ENCODE data around the gene GABBR2. TPM values are rescaled to one million over a fixed set of nuclear protein-coding genes. Genes with fewer than 3 reads are reported as not detected.
"Not testable (repeated sequence)": the region's sequence is repeated elsewhere in the genome, so short reads cannot be mapped to it uniquely, and the experiment has no call there.

Gene GABBR2
- total RNA-seq, 2 donors from 2014 or later = not detected

DNA sequence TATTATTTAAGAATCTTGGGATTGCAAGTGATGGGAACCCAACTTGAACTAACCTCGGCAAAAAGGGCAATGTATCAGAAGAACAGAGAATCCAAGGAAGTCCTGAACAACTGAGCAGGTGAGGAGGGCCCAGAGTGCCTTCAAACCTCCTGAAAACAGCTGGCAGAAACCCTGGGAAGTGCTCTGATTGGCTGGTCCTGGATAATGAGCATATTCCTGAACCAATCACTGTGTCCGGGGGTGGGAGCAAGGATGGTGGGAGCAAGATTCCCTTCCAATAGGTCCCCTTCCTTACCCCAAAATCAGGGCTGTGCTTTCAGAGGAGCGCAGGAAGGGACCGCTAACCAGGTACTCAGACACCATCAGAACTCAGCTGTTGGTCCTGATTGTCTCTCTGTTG is 421.4 kb downstream of the GABBR2 start:
- no peaks in the 10 kb centered on the region for H3K36me3 ChIP-seq (replicated peaks in 1 of 2; ENCODE audit: insufficient read depth in 1 of 2, low read depth in 2 of 2)
- H3K9me3 ChIP-seq = no peaks in the 10 kb centered on the region
- intact Hi-C loops (cut with DNase I) = no loop called here
- 91% methylated on average over 4 of the region's 4 CpGs for WGBS, 2 donors
- no peak overlapping the region for H3K27ac ChIP-seq
- DNase-seq = no peak
- no peak for TF ChIP-seq CTCF (IDR thresholded peaks at IDR 0.05)
- TF ChIP-seq POLR2A (IDR thresholded peaks at IDR 0.05) = no peak
- H3K27me3 ChIP-seq = no peaks in the 10 kb centered on the region
- H3K4me3 ChIP-seq = no peak overlapping the region
- no peaks in the 10 kb centered on the region for H3K4me1 ChIP-seq
- no peak for ATAC-seq

- Histone ChIP-seq H3K9me3 (no peaks in the 10 kb centered on the region), H3K4me3 (no peak overlapping the region), H3K4me1 (no peaks in the 10 kb centered on the region), H3K27ac (no peak overlapping the region), H3K36me3 (replicated peaks in 1 of 2; ENCODE audit: insufficient read depth in 1 of 2, low read depth in 2 of 2) (no peaks in the 10 kb centered on the region), H3K27me3 (no peaks in the 10 kb centered on the region)
- TF ChIP-seq POLR2A (IDR thresholded peaks at IDR 0.05) (no peak), CTCF (IDR thresholded peaks at IDR 0.05) (no peak)
- intact Hi-C loops (cut with DNase I) = no loop called here
- 50 to 53% methylated on average over 4 of the region's 4 CpGs for WGBS, 2 donors
- DNase-seq = no peak
- no peak for ATAC-seq
Observed at GRCh38 chr9:98285446-98285845, 423.3 kb downstream of the GABBR2 start.

DNA sequence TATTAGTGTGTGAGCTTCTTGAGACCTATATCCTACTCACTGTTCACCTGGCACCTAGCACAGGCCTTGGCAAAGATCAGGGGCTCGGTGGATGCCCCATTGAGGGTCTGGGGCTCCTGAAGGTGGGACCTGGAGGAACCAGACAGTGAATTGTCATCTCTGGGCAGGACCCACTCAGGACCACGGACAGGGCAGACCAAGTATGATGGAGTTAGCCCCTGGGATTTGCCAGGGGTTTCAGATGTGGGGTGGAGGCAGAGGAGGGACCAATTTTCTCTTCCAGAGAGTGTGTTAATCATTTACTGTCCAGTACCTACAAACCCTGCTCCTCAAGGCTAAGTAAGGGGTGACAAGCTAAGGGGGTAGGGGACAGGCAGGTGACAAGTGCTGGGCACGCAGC is 424.0 kb downstream of the GABBR2 start:
- Histone ChIP-seq H3K4me3 (no peak overlapping the region), H3K4me1 (no peaks in the 10 kb centered on the region), H3K27me3 (no peaks in the 10 kb centered on the region), H3K27ac (no peak overlapping the region), H3K9me3 (no peaks in the 10 kb centered on the region), H3K36me3 (replicated peaks in 1 of 2; ENCODE audit: insufficient read depth in 1 of 2, low read depth in 2 of 2) (no peaks in the 10 kb centered on the region)
- no peak for DNase-seq
- TF ChIP-seq POLR2A (IDR thresholded peaks at IDR 0.05) (no peak), CTCF (IDR thresholded peaks at IDR 0.05) (no peak)
- WGBS, 2 donors = 53 to 61% methylated on average over 3 of the region's 3 CpGs
- ATAC-seq = no peak
- intact Hi-C loops (cut with DNase I) = no loop called here

- H3K4me1 ChIP-seq; DNase-seq; ATAC-seq; H3K27ac ChIP-seq; H3K27me3 ChIP-seq; H3K9me3 ChIP-seq; H3K36me3 ChIP-seq (replicated peaks in 1 of 2; ENCODE audit: insufficient read depth in 1 of 2, low read depth in 2 of 2); H3K4me3 ChIP-seq; intact Hi-C loops (cut with DNase I): not testable (repeated sequence)
- 73 to 78% methylated on average over 7 of the region's 7 CpGs for WGBS, 2 donors
Observed at GRCh38 chr9:98283143-98283542, 425.6 kb downstream of the GABBR2 start.

GRCh38 chr9:98281281-98281680 is 427.5 kb downstream of the GABBR2 start:
- H3K4me3 ChIP-seq = no peak overlapping the region
- H3K9me3 ChIP-seq = no peaks in the 10 kb centered on the region
- H3K27ac ChIP-seq = no peak overlapping the region
- TF ChIP-seq CTCF (IDR thresholded peaks at IDR 0.05) (no peak), POLR2A (IDR thresholded peaks at IDR 0.05) (no peak)
- intact Hi-C loops (cut with DNase I) = no loop called here
- H3K27me3 ChIP-seq = no peaks in the 10 kb centered on the region
- no peak for ATAC-seq
- no peak for DNase-seq
- 100% methylated on average over 1 of the region's 1 CpG for WGBS, 2 donors
- H3K4me1 ChIP-seq = no peaks in the 10 kb centered on the region
- H3K36me3 ChIP-seq (replicated peaks in 1 of 2; ENCODE audit: insufficient read depth in 1 of 2, low read depth in 2 of 2) = no peaks in the 10 kb centered on the region
